Dermis microvascular lymphatic vessel endothelial cell (primary cell): ENCODE measurements around the gene SDR42E2. TPM values are rescaled to one million over a fixed set of nuclear protein-coding genes. Genes with fewer than 3 reads are reported as not detected.
"Not testable (repeated sequence)": the region's sequence is repeated elsewhere in the genome, so short reads cannot be mapped to it uniquely, and the experiment has no call there.

ENCODE experiments used
- DNase-seq, 2 donors: peaks; one replicate each; pipeline versions ENCODE4 v3.0.0 to v3.0.0-alpha.2; 2010; ENCODE audit warnings: low read depth in 2 of 2
- total RNA-seq: library from RNA; depleted of rRNA; stranded (reverse); fragments of >200 nt; gene quantifications from 2 replicates; pipeline ENCODE4 v1.2.1, GENCODE V29; 2014

Gene SDR42E2
- total RNA-seq: 0.13 TPM in 2 replicates

- no peak for DNase-seq
Observed at GRCh38 chr16:22161999-22162655, at the start of gene SDR42E2. TSS of gene SDR42E2 (plus strand) at chr16:22162506. CDS start at chr16:22165583, 3,077 bp downstream.

GRCh38 chr16:22116095-22116700, 46.1 kb upstream of the SDR42E2 start:
- DNase-seq: no peak

DNA sequence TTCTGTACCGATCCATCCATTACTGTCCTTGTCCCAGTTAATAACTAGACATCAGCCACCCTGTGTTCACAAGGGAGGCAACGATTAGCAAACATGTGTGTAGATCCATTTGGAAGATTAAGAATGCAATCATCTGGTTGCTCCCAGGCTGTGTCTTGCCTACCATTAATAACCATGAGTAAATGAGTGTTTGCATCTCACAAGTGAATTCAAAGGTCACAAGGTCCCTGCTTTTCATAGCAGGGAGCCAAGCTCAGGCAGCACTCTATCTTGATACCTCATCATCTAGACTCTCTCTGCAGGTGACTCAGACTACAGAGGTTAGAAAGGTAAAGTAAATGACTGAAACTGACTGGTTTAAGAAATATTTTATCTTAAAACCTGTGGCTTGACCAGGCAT, 44.7 kb upstream of the SDR42E2 start:
- DNase-seq: no peak

- DNase-seq: no peak
Observed at GRCh38 chr16:22120440-22120839, 41.9 kb upstream of the SDR42E2 start.

DNA sequence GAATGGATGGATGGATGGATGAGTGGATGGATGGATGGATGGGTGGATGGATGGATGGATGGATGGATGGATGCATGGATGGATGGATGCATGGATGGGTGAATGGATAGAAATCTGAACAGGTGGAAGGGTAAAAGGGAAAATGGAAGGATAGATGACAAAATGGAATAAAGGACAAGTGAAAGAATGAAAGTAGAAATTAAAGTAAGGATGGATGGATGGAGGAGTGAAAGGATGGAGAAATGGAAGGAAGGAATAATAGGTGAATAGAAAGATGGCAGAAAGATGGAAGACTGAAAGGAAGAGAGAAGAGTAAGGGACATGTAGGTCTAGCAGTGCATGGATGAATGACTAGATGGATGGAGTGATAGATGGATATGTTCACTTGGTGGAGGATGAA, 40.1 kb upstream of the SDR42E2 start:
- no peak for DNase-seq

GRCh38 chr16:22123146-22123545, 39.2 kb upstream of the SDR42E2 start:
- no peak for DNase-seq

DNA sequence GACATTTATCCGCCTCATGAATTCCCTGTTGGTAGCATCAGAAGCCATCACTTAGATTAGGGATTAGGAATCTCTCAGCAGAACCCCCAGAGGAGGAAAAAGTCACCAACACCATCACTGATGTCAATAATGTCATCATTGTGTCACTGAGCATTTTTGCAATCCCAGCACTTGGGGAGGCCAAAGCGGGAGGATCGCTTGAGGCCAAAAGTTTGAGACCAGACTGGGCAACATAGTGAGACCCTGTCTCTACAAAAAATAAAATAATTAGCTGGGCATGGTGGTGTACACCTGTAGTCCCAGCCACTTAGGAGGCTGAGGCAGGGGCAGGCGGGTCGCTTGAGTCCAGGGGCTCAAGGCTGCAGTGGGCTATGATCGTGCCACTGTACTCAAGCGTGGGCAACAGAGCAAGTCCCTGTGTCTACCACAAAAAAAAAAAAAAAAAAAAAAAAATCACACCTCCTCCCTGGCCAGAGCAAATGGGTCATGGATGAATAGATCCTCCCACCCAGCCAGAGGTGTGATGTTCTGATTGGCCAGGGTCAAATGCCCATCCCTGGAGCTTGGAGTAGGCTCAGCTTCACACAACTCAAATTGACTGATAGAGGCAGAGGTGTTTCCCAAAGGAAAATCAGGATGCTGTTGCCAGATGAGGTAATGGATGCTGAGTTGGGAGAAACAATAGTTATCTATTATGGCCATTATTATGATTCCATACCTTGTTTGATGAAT, 38.4 kb upstream of the SDR42E2 start:
- no peak for DNase-seq

GRCh38 chr16:22124583-22125284, 37.6 kb upstream of the SDR42E2 start:
- DNase-seq: no peak

DNA sequence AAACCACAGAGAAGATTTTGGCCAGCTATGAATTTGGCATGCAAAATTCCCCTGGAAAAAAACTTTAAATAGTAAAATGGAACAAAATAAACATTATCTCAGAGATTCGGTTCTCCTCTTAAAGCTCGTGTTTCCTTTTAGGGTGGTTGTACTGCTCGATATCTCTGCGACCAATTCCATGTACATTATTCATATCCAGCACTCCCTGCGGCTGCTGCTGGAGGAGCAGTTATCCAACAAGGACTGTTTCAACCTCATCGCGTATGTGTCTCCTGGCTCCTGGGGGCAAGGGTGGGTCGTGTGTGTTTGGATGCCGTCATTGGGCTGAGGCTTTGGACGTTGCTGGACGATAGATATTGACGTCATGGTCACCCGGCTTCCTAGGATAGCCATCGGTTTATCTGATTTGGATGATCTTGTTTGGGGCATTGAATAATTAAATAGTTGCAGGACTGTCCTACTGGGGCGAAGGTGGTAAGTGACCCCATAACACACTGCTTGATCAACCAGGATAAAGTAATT, 36.2 kb upstream of the SDR42E2 start:
- DNase-seq: no peak

DNA sequence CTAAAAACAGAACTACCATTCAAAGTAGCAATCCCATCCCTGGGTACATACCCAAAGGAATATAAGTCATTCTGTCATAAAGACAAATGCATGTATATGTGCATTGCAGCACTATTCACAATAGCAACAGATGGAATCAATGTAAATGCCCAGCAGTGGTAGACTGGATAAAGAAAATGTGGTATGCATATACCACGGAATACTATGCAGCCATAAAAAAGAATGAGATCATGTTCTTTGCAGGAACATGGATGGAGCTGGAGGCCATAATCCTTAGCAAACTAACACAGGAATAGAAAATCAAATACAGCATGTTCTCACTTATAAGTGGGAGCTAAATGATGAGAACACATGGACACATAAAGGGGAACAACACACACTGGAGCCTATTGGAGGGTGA, 33.8 kb upstream of the SDR42E2 start:
- DNase-seq: not testable (repeated sequence)

DNA sequence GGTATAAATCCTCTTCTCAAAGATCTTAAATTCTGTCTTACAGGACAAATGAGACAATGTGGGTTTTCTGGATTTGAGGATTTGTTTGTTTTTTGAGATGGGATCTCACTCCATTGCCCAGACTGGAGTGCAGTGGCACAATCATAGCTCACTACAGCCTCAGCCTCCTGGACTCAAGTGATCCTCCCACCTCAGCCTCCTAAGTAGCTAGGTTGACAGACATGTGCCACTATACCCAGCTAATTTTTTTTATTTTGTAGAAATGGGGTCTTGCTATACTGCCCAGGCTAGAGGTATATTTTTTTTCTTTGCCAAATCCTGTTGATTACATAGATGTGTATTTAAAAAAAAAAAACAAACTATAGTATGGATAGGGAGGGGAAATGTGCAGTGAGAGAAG, 31.8 kb upstream of the SDR42E2 start:
- DNase-seq: no peak

DNA sequence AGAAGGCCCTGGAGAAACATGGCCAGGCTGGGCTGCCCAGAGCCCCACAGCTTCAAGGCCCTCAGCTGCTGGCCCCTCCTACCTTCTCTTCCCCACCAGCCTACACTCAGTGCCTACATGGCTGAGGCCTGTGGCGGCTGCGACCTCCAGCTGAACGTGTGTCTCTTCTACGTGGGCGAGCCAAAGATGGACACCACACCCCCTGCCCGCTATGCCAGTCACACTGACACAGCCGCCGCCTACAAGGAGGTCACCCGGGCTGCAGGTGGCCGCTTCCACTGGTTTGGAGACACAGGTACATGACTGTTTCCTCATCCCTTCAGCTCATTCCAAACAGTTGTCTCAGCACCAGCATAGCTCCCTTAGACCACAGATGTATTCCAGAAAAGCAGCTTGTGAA, 29.5 kb upstream of the SDR42E2 start:
- no peak for DNase-seq

- no peak for DNase-seq
Observed at GRCh38 chr16:22138482-22138881, 23.8 kb upstream of the SDR42E2 start.

GRCh38 chr16:22139008-22139407, 23.3 kb upstream of the SDR42E2 start:
- no peak for DNase-seq

- no peak for DNase-seq
Observed at GRCh38 chr16:22139732-22140131, 22.6 kb upstream of the SDR42E2 start.

- no peak for DNase-seq
Observed at GRCh38 chr16:22141767-22142166, 20.5 kb upstream of the SDR42E2 start.

DNA sequence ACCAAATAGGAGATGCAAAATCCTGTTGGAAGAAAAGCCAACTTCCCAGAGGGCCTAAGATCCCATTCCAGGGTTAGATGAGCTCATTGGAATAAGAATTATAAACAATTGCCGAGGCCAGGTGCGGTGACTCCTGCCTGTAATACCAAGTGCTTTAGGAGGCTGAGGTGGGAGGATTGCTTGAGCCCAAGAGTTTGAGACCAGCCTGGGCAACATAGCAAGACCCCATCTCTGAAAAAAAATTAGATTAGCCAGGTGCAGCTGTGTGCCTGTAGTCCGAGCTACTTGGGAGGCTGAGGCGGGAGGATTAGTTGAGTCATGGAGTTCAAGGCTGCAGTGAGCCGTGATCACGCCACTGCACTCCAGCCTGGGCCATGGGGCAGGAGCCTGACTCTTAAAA, 17.8 kb upstream of the SDR42E2 start:
- DNase-seq: no peak

DNA sequence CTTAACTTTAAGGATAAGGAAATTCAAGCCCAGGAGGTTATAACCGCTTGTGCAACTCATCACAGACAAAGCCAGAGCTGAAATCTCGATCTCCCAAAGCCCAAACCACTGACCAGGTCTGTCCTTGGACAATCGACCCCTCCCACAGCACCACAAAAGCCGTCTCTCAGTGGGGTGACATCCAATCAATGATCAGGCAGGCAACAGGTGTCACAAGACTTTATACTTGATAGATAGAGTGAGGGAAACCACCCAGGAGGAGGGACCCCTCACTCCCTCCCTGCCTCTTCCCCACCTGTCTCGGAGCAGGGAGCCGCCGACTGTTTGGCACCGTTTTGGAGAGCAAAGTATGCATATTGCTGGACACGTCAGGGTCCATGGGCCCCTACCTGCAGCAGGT, 14.5 kb upstream of the SDR42E2 start:
- DNase-seq: no peak

DNA sequence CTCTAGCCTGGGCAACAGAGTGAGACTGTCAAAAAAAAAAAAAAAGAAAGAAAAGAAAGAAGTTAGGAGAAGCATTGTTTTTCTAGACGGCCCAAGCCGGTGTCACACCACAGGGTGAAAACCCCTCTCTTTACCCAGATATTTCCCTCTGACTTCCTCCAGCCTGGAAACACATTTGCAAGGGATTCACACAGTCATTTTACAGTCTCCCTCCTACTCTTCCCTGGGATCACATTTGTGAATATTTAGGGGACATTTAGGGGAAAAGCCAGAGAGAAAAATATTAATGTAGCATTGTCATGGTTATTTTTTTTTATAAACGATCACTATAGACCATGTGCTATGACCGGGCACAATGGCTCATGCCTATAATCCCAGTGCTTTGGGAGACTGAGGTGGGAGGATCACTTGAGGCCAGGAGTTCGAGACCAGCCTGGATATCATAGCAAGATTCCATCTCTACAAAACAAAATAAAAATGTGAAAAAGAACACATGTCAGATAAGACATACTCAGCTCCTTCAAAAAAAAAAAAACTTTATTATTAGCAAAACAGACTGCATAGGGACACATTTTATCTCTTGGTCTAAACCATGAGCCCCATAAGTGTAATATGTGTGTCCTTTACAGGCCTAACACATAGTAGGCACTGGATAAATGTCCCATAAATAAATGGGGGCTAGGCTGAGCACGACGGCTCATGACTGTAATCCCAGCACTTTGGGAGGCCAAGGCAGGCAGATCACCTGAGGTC, 10.9 kb upstream of the SDR42E2 start:
- DNase-seq: no peak

DNA sequence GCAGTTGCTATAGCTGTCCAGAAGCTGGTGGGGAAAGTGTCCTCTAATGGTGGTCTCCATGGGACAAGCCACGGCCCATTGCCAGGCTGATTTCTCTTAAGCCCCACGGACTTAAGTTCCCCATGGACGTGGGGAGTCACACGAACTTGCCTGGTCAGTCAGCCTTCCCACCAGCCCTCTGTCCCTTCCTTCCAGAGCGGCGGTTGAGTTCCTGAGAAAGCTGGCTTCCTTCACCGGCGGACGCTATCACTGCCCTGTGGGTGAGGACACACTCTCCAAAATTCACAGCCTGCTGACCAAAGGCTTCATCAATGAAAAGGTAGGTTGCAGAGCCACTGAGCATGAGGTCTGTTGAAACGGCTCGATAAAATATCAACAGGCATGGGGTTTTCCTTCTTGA, 10.0 kb upstream of the SDR42E2 start:
- DNase-seq: no peak

DNA sequence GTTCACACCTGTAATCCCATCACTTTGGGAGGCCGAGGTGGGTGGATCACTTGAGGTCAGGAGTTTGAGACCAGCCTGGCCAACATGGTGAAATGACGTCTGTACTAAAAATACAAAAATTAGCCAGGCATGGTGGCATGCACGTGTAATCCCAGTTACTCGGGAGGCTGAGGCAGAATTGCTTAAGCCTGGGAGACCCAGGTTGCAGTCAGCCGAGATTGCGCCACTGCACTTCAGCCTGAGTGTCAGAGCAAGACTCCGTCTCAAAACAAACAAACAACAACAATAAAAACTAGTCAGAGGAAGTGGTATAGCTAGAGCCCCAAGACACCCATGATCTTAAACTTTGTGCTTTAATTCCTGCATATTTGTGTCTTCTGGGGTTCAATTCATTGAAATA, 9.2 kb upstream of the SDR42E2 start:
- DNase-seq: not testable (repeated sequence)
